CD4-positive, alpha-beta T cell treated with Interleukin-10 for 1 hour (primary cell): Measurements from ENCODE around the gene DHODH.
"Not testable (repeated sequence)": the region's sequence is repeated elsewhere in the genome, so short reads cannot be mapped to it uniquely, and the experiment has no call there.

Experiments used
- DNase-seq: peaks from one replicate; pipeline ENCODE4 v3.0.0-alpha.2; 2020

DHODH gene

DNA sequence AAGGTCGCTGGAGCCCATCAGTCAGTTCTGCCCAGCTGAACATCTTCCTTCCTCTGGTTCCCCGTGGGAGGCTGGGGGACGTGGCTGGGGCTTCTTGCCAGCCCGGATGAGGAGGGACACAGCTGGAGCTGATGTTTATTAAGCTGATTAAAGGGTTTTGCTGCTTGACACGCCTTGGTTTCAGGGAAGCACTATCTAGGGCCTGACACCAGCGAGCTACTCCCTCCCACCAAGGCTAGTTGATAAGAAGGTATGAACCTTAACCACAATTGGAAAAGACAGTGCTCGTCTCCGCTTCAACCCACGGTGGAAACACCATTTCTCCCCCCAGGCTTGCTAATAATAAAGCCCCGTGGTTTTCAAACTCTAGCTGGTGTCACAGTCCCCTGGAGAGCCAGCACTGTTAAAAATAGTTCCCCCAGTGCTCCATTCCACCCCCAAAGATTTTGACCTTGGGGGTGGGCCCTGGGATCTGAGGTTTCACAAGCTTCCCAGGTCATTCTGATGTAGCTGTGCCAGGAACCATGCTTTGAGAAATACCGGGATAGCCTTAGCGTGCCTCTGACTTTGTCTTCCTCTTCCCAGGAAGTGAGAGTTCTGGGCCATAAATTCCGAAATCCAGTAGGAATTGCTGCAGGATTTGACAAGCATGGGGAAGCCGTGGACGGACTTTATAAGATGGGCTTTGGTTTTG is 5.5 kb downstream of the DHODH start:
- DNase-seq, result no peak

- no peak for DNase-seq
These were observed 6.1 kb downstream of the DHODH start for GRCh38 chr16:72014675-72015074.

DNA sequence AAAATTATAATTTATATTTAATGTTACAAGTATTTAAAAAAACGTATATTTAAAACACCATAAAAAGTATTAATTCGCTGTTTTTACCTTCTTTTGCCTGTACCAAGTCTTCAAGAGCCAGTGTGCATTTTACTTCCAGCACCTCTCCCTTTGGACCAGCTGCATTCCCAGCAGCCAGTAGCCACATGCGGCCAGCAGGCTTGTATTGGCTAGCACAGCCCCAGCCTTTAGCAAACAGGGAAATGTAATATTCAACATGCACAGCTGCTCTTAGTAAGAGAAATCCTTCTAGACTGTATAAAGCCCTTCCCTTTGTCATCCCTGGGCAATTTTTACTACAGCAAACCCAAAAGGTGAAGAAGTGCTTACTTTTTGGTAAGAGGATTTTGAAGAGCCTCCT is 6.6 kb downstream of the DHODH start:
- no peak for DNase-seq

GRCh38 chr16:72018470-72018869 is 9.9 kb downstream of the DHODH start:
- no peak for DNase-seq

DNA sequence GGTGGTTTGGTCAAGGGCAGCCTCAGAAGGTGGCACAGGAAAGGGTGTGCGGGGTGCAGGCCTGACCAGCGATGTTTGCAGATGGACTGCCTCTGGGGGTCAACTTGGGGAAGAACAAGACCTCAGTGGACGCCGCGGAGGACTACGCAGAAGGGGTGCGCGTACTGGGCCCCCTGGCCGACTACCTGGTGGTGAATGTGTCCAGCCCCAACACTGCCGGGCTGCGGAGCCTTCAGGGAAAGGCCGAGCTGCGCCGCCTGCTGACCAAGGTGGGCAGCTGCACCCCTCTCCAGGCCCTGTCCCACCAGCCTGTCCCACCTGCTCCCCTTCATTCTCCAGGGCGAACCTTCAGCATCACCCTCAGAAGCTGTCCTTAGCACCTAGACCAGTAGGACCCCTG is 12.5 kb downstream of the DHODH start:
- DNase-seq, result no peak

DNA sequence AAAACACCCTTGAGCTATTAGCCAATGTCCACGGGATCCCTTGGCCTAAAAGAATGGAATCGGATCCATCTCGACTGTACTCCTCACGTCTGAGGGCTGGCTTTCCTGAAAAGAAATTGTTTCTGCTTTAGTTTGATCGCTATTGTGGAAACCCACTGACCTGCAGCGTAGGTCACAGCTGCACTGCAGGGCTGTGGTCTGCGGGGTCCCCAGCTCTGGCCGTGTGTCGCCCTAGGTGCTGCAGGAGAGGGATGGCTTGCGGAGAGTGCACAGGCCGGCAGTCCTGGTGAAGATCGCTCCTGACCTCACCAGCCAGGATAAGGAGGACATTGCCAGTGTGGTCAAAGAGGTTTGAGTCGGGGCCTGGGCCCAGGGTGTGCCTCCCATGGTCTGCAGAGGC is 13.6 kb downstream of the DHODH start:
- no peak for DNase-seq

DNA sequence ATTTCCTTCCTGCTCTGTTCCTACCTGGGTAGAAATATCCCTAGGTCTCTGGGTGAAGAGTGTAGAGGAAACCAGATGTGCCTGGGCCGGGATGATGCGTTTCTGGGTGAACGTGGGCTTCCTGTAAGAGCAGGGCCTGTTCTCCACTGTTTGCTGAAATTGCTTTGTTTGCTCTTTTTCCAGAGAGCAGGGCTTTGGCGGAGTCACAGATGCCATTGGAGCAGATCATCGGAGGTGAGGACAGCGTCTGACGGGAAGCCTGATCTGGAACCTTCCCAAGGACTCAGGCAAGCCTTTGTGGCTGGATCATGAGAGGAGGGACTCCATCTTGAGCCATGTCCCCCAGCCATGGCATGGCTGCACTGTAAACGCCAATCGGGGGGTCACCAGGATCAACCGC is 15.4 kb downstream of the DHODH start:
- DNase-seq, result no peak

GRCh38 chr16:72024862-72025382 is 16.4 kb downstream of the DHODH start:
- no peak for DNase-seq

- DNase-seq, result no peak
These were observed 17.0 kb downstream of the DHODH start for GRCh38 chr16:72025404-72026114.

GRCh38 chr16:72027669-72028378 is 19.3 kb downstream of the DHODH start:
- no peak for DNase-seq

DNA sequence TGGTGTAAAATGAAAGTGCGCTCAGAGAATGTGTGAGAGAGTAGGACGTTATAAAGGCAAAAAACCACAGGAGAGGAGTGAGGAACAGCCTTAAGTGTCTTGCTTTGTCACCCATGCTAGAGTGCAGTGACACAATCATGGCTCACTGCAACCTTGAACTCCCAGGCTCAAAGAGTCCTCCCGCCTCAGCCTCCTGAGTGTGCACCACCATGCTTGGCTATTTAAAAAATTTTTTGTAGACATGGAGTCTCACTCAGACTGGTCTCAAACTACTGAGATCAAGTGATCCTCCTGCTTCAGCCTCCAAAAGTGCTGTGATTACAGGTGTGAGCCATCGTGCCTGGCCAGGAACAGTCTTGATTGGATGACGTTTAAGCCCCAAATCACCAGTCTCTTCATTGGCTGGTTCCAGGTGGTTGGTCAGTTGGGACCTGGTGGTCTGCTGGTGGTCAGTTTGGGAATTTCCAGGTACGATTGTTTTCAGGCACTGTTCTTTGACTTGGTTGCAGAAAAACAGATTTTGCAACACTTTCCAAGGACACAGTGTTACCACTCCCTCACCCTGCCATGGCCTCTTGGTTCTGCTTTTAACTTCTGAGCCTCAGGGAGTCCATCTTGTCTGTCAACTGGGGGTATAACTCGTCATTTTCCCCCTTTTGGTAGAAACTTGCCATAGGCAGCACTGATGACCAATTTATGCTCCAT is 21.2 kb downstream of the DHODH start:
- no peak for DNase-seq

DNA sequence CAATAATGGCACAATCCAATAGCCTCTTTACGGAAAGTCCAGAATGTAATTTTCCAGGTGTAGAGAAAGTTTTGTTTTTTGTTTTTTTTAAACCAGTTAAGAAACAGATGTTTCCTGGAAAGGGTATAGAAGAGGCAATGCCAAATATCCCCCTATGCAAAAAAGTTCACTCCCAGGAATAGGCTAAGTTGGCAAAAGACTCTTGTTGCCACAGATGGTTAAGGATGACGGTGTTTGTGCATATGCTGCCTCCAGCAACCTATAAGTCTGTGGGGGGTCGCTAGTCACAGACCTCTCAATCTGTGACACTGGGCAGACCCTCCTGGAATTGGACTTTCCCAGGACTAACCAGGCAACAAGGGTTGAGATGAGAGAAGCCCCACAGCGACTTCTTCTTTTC is 24.9 kb downstream of the DHODH start:
- no peak for DNase-seq

DNA sequence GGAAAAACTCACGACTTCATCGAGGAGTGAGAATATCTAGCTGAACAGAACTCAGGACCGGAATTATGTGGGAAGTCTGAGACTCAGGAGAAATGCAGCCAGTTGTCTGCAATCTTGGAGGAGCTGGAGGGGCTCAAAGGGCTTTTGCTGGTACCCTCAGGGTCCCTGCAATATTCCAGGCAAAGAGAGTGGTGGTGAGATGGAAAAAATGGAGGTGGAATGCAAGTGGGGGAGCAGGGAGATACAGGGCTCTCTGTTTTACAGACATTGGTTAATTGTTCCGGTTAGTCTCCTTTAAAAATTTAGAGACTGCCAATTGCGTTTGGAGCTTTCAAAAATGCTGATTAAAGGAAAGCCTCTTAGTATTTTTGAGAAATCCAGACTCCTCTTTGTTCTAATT is 27.6 kb downstream of the DHODH start:
- no peak for DNase-seq

- DNase-seq, result no peak
These were observed 33.7 kb downstream of the DHODH start for GRCh38 chr16:72042157-72042660.

GRCh38 chr16:72043058-72043457 is 34.5 kb downstream of the DHODH start:
- DNase-seq, result no peak

- DNase-seq, result no peak
These were observed 35.0 kb downstream of the DHODH start for GRCh38 chr16:72043539-72043938.

DNA sequence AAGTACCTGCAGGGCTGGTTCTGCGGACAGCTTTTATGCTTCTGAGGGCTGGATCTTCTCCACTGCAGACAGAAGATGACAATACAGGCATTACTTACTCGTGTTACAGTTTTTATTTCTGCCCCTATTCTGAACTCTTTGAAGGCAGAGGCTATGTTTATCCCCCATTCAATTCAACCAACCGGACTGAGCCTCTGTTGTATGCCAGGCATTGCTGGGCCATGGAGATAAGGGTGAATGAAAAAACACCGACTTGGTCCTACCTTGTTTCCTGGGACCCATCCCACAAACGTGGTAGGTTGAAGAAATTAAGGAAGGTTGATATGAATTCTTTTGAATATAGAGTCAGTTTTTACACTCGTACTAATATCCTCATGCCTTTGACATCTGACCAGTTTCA is 35.8 kb downstream of the DHODH start:
- DNase-seq, result no peak

- no peak for DNase-seq
These were observed 36.3 kb downstream of the DHODH start for GRCh38 chr16:72044825-72045359.

DNA sequence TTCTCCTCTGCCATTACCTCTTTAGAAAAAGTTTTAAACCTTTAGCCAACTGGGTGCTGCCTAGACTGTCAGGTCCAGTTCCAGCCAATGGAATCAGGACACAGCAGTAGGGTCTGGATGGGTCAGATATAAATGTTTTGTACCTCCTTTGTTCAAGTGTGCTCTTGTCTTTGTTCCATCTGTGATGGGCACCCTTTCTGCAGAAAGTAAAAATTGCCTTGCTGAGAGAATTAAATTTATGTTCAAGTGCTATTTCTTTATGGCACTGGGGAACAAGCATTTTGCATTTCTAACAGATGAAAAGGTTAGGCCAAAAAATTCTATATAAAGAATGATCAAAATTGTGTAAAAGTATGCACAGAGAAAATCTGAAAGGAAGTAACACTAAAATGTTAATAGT is 40.6 kb downstream of the DHODH start:
- no peak for DNase-seq

- DNase-seq, result no peak
These were observed 42.4 kb downstream of the DHODH start for GRCh38 chr16:72050769-72051464.

DNA sequence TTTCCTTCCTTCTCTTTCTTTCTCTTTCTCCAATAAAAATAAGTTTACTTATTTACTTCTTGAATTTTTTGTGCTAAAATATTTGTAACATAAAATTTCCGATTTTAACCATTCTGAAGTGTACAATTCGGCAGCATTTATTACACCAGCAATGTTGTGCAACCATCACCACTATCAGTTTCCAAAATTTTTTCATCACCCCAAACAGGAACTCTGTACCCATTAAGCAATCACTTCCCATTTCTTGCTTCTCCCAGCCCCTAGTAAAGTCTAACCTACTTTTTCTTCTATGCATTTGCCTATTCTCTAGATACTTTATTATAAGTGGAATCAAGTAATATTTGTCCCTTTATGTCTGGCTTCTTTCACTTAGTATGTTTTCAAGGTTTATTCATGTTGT is 43.3 kb downstream of the DHODH start:
- DNase-seq, result no peak

- DNase-seq, result not testable (repeated sequence)
These were observed 45.8 kb downstream of the DHODH start, which contains the start of gene HP for GRCh38 chr16:72054254-72054847. HP (plus strand) TSS chr16:72054505; CDS start chr16:72054653, 148 bp downstream.
